DND-41 (cell line): ENCODE results near the gene MEGF6.
"Not testable (repeated sequence)": the region's sequence is repeated elsewhere in the genome, so short reads cannot be mapped to it uniquely, and the experiment has no call there.

Source experiments
- ATAC-seq: fragments of 200-7000 bp; cut with Tn5 transposase; 3 replicates; pipeline ENCODE4 v1.9.1; 2021; ENCODE audit warnings: low read depth; ENCODE audit not compliant: insufficient read depth
- DNase-seq: peaks from one replicate; pipeline ENCODE4 v3.0.0-alpha.2; 2020
- H2AFZ ChIP-seq: 2 replicates; pipeline ENCODE4 v1.6.0; 2012; ENCODE audit warnings: low read depth, low read length
- H3K27ac ChIP-seq: 2 replicates; pipeline ENCODE4 v1.5.1; 2012; ENCODE audit warnings: low read length, inconsistent platforms
- H3K27me3 ChIP-seq: fragments of 200-600 bp; sonication (generic); 2 replicates; pipeline ENCODE4 v1.6.0; 2012; ENCODE audit warnings: low read length, mild to moderate bottlenecking, inconsistent platforms; ENCODE audit not compliant: insufficient read depth, poor library complexity
- H3K36me3 ChIP-seq: 2 replicates; pipeline ENCODE4 v1.5.1; 2012; ENCODE audit warnings: low read length, inconsistent platforms; ENCODE audit not compliant: insufficient read depth
- H3K4me1 ChIP-seq: 2 replicates; pipeline ENCODE4 v1.5.1; 2012; ENCODE audit warnings: mild to moderate bottlenecking, low read length; ENCODE audit not compliant: insufficient read depth
- H3K4me2 ChIP-seq: 2 replicates; pipeline ENCODE4 v1.6.0; 2012; ENCODE audit warnings: mild to moderate bottlenecking, moderate library complexity, low read length, inconsistent platforms; ENCODE audit not compliant: insufficient read depth
- H3K4me3 ChIP-seq, 2 experiments: fragments of 200-600 bp in 1 of 2; shearing (Covaris generic) in 1 of 2; 2 replicates each; pipeline ENCODE4 v1.5.1; 2012 to 2016; ENCODE audit warnings: inconsistent platforms in 2 of 2, low read length in 2 of 2, mild to moderate bottlenecking in 2 of 2, low read depth in 1 of 2, moderate library complexity in 1 of 2
- H3K79me2 ChIP-seq: 2 replicates; pipeline ENCODE4 v1.6.0; 2012; ENCODE audit warnings: low read length, inconsistent platforms; ENCODE audit not compliant: insufficient read depth
- H3K9ac ChIP-seq: 2 replicates; pipeline ENCODE4 v1.6.0; 2012; ENCODE audit warnings: low read depth, mild to moderate bottlenecking, inconsistent platforms, low read length, moderate library complexity
- H3K9me3 ChIP-seq: 2 replicates; pipeline ENCODE4 v1.5.1; 2012; ENCODE audit warnings: low read length, moderate library complexity, mild to moderate bottlenecking, inconsistent platforms; ENCODE audit not compliant: insufficient read depth, severe bottlenecking
- H4K20me1 ChIP-seq: 2 replicates; pipeline ENCODE4 v1.6.0; 2012; ENCODE audit warnings: low read length; ENCODE audit not compliant: insufficient read depth
- CTCF ChIP-seq: IDR thresholded peaks from 2 replicates; pipeline ENCODE4 v1.5.1; 2012; ENCODE audit warnings: borderline replicate concordance, low read length, moderate library complexity, mild to moderate bottlenecking; ENCODE audit not compliant: poor library complexity, severe bottlenecking; ENCODE audit errors: extremely low read depth
- EZH2 ChIP-seq: IDR thresholded peaks from 3 replicates; pipeline ENCODE4 v1.6.1; 2012; ENCODE audit warnings: borderline replicate concordance, low read depth, mild to moderate bottlenecking, moderate library complexity, low read length, inconsistent platforms; ENCODE audit not compliant: severe bottlenecking

Gene MEGF6

GRCh38 chr1:3584915-3585314 lies 26.4 kb downstream of the MEGF6 start:
- Histone ChIP-seq H3K4me3 (no peak overlapping the region), H3K36me3 (no peaks in the 10 kb centered on the region)

GRCh38 chr1:3583751-3584150 lies 27.6 kb downstream of the MEGF6 start:
- ATAC-seq, DNase-seq, H3K9ac ChIP-seq, H3K4me1 ChIP-seq, H3K79me2 ChIP-seq, H3K9me3 ChIP-seq, H3K4me3 ChIP-seq, H3K4me2 ChIP-seq, H3K27ac ChIP-seq, H3K27me3 ChIP-seq, H2AFZ ChIP-seq, H3K36me3 ChIP-seq, H4K20me1 ChIP-seq: not testable (repeated sequence)

More at GRCh38 chr1:3584915-3585314, 26.4 kb downstream of the MEGF6 start:
- TF ChIP-seq CTCF (no peak), EZH2 (no peak)
- Histone ChIP-seq H4K20me1 (no peaks in the 10 kb centered on the region), H3K4me2 (no peak overlapping the region), H3K4me1 (no peaks in the 10 kb centered on the region), H3K27me3 (no peaks in the 10 kb centered on the region), H3K27ac (no peak overlapping the region), H3K9ac (no peak overlapping the region), H3K9me3 (peaks cover 6% of the 10 kb centered on the region), H3K79me2 (no peaks in the 10 kb centered on the region), H2AFZ (no peak overlapping the region)
- DNase-seq, result no peak
- no peak for ATAC-seq

- no peak overlapping the region for H3K4me3 ChIP-seq
- H3K4me2 ChIP-seq, result no peak overlapping the region
- no peak for DNase-seq
- no peaks in the 10 kb centered on the region for H3K36me3 ChIP-seq
- no peak overlapping the region for H3K9ac ChIP-seq
- H2AFZ ChIP-seq, result no peak overlapping the region
- H3K4me1 ChIP-seq, result no peaks in the 10 kb centered on the region
- TF ChIP-seq EZH2, result no peak
- no peak for TF ChIP-seq CTCF
- H4K20me1 ChIP-seq, result no peaks in the 10 kb centered on the region; the same call in 1 of the 2 replicates
- no peak for ATAC-seq
- H3K79me2 ChIP-seq, result no peaks in the 10 kb centered on the region
- no peak overlapping the region for H3K27ac ChIP-seq
- peaks cover 6% of the 10 kb centered on the region for H3K9me3 ChIP-seq
- no peaks in the 10 kb centered on the region for H3K27me3 ChIP-seq
These were observed 29.8 kb downstream of the MEGF6 start for GRCh38 chr1:3581296-3582036.

- DNase-seq (no peak), ATAC-seq (no peak)
- Histone ChIP-seq H3K4me2 (no peak overlapping the region), H2AFZ (no peak overlapping the region), H3K4me1 (no peaks in the 10 kb centered on the region), H3K9ac (no peak overlapping the region), H3K36me3 (no peaks in the 10 kb centered on the region), H3K4me3 (no peak overlapping the region), H3K27ac (no peak overlapping the region), H3K9me3 (peaks cover 6% of the 10 kb centered on the region), H3K79me2 (no peaks in the 10 kb centered on the region), H4K20me1 (no peaks in the 10 kb centered on the region; the same call in 1 of the 2 replicates), H3K27me3 (no peaks in the 10 kb centered on the region)
- TF ChIP-seq EZH2 (no peak), CTCF (no peak)
These were observed 31.1 kb downstream of the MEGF6 start for GRCh38 chr1:3580231-3580630.
